MM.1S (cell line): ENCODE results near the gene ANKRD13D.

Experiments used
- EZH2 ChIP-seq: fragments of 300-600 bp; sonication (generic); optimal IDR thresholded peaks from 2 replicates; pipeline ENCODE3; 2017; ENCODE audit warnings: low read depth, mild to moderate bottlenecking, antibody characterized with exemption, low read length, mixed read lengths
- TF ChIP-seq, protein P1 (sequence below): fragments of 300-600 bp; sonication (generic); IDR thresholded peaks from 2 replicates; pipeline ENCODE4 v1.5.1; 2016; ENCODE audit warnings: antibody characterized with exemption, low read length, mixed read lengths

DNA sequence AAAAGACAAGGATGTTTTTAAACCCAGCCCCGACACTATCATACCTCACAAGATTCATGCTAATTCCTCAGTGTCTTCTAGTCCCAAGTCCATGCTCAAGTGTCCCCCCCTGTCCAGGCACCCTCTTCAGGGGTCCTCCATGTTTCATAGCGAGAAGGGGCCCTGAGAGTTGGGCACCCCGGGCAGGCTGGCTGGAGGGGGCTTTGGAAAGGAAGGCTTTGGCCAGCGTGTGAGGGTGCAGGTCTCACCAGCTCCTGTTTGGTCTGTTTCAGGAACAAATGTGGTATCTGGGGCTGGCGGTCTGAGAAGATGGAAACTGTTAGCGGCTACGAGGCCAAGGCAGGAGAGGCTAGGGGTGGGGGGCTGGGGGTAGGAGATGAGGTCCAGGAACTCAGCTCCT lies 9.7 kb downstream of the ANKRD13D start:
- TF ChIP-seq, protein P1, sequence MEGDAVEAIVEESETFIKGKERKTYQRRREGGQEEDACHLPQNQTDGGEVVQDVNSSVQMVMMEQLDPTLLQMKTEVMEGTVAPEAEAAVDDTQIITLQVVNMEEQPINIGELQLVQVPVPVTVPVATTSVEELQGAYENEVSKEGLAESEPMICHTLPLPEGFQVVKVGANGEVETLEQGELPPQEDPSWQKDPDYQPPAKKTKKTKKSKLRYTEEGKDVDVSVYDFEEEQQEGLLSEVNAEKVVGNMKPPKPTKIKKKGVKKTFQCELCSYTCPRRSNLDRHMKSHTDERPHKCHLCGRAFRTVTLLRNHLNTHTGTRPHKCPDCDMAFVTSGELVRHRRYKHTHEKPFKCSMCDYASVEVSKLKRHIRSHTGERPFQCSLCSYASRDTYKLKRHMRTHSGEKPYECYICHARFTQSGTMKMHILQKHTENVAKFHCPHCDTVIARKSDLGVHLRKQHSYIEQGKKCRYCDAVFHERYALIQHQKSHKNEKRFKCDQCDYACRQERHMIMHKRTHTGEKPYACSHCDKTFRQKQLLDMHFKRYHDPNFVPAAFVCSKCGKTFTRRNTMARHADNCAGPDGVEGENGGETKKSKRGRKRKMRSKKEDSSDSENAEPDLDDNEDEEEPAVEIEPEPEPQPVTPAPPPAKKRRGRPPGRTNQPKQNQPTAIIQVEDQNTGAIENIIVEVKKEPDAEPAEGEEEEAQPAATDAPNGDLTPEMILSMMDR: no peak
- TF ChIP-seq EZH2: no peak
